ENCODE data around the gene UQCC5. TPM values are rescaled to one million over a fixed set of nuclear protein-coding genes. Genes with fewer than 3 reads are reported as not detected.

The UQCC5 gene
- total RNA-seq (2022) (14.0 and 15.1 TPM in 2 replicates), Bru-seq, nascent RNA (percentile 53 among the genes with signal in this experiment), BruChase-seq, experiment 1, labeled RNA remaining after a 6-hour chase (percentile 52 among the genes with signal in this experiment), BruChase-seq, experiment 2, labeled RNA remaining after a 2-hour chase (percentile 50 among the genes with signal in this experiment)
- long read RNA-seq, transcript SMIM4-203 (2 exons, 1,770 nt) = major isoform, 33 of 48 reads
- long read RNA-seq, transcript SMIM4-201 (2 exons, 274 nt) = minor isoform, 13 of 48 reads
- long read RNA-seq, partial matches to known transcripts = 0 of 48 reads
- long read RNA-seq, other reads (novel, unspliced or antisense) = 1 of 48 reads

GRCh38 chr3:52536369-52537164, at the start of gene UQCC5:
UQCC5 (plus strand) TSS chr3:52536605; CDS start chr3:52536756, 151 bp downstream.
- peak within 1 kb of the TSS; percentile 82 for H3K4me3 Mint-ChIP-seq (ENCODE audit: low read depth, unreplicated experiment)
- intact Hi-C loops (cut with micrococcal nuclease; ENCODE audit: unreplicated experiment) = loop anchor here (10.0 kb wide), 1 partner anchor 148 kb away; the partner anchor contains the start of genes GNL3 and PBRM1
- peak within 1 kb of the TSS; percentile 42 for H3K27ac Mint-ChIP-seq (ENCODE audit: unreplicated experiment)
- H3K27me3 Mint-ChIP-seq (ENCODE audit: unreplicated experiment) = no peaks in the 10 kb centered on the region
- TF ChIP-seq, protein P1, sequence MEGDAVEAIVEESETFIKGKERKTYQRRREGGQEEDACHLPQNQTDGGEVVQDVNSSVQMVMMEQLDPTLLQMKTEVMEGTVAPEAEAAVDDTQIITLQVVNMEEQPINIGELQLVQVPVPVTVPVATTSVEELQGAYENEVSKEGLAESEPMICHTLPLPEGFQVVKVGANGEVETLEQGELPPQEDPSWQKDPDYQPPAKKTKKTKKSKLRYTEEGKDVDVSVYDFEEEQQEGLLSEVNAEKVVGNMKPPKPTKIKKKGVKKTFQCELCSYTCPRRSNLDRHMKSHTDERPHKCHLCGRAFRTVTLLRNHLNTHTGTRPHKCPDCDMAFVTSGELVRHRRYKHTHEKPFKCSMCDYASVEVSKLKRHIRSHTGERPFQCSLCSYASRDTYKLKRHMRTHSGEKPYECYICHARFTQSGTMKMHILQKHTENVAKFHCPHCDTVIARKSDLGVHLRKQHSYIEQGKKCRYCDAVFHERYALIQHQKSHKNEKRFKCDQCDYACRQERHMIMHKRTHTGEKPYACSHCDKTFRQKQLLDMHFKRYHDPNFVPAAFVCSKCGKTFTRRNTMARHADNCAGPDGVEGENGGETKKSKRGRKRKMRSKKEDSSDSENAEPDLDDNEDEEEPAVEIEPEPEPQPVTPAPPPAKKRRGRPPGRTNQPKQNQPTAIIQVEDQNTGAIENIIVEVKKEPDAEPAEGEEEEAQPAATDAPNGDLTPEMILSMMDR (IDR thresholded peaks at IDR 0.05; ENCODE audit: unreplicated experiment) = no peak
- BruUV-seq (replicated peaks) = no TSS peak
- CTCF ChIA-PET = interaction anchor here (0.5 kb wide), 1 partner anchor 258 kb away, joined by 5 read pairs; no protein-coding TSS in a partner anchor
- peaks cover 28% of the 10 kb centered on the region for H3K4me1 Mint-ChIP-seq (ENCODE audit: low read depth, unreplicated experiment)
- DNase-seq = peak; percentile 97
- H3K9me3 Mint-ChIP-seq (ENCODE audit: low read depth, unreplicated experiment) = no peaks in the 10 kb centered on the region
- peaks cover 58% of the 10 kb centered on the region for H3K36me3 Mint-ChIP-seq (ENCODE audit: insufficient read depth, unreplicated experiment)

- TF ChIP-seq, protein P1 (IDR thresholded peaks at IDR 0.05; ENCODE audit: unreplicated experiment) = no peak
- Mint-ChIP-seq H3K27ac (ENCODE audit: unreplicated experiment) (no peak overlapping the region), H3K4me1 (ENCODE audit: low read depth, unreplicated experiment) (no peaks in the 10 kb centered on the region), H3K9me3 (ENCODE audit: low read depth, unreplicated experiment) (no peaks in the 10 kb centered on the region), H3K36me3 (ENCODE audit: insufficient read depth, unreplicated experiment) (peaks cover 10% of the 10 kb centered on the region), H3K4me3 (ENCODE audit: low read depth, unreplicated experiment) (no peak overlapping the region), H3K27me3 (ENCODE audit: unreplicated experiment) (no peaks in the 10 kb centered on the region)
- no TSS peak for BruUV-seq (replicated peaks)
- no peak for DNase-seq
- CTCF ChIA-PET = no interaction called here
- intact Hi-C loops (cut with micrococcal nuclease; ENCODE audit: unreplicated experiment) = no loop called here
Measured at GRCh38 chr3:52487050-52487787, 49.2 kb upstream of the UQCC5 start.

GRCh38 chr3:52487788-52488691, 48.4 kb upstream of the UQCC5 start:
- intact Hi-C loops (cut with micrococcal nuclease; ENCODE audit: unreplicated experiment) = no loop called here
- CTCF ChIA-PET = interaction anchor here (0.6 kb wide), 1 partner anchor 55 kb away, joined by 3 read pairs; no protein-coding TSS in a partner anchor
- no peak overlapping the region for H3K4me3 Mint-ChIP-seq (ENCODE audit: low read depth, unreplicated experiment)
- no TSS peak for BruUV-seq (replicated peaks)
- no peaks in the 10 kb centered on the region for H3K4me1 Mint-ChIP-seq (ENCODE audit: low read depth, unreplicated experiment)
- H3K27ac Mint-ChIP-seq (ENCODE audit: unreplicated experiment) = no peak overlapping the region
- no peak for DNase-seq
- TF ChIP-seq, protein P1 (IDR thresholded peaks at IDR 0.05; ENCODE audit: unreplicated experiment) = no peak
- no peaks in the 10 kb centered on the region for H3K9me3 Mint-ChIP-seq (ENCODE audit: low read depth, unreplicated experiment)
- H3K27me3 Mint-ChIP-seq (ENCODE audit: unreplicated experiment) = no peaks in the 10 kb centered on the region
- peaks cover 10% of the 10 kb centered on the region for H3K36me3 Mint-ChIP-seq (ENCODE audit: insufficient read depth, unreplicated experiment)

Data from Calu3 (cell line).